GM21737 (cell line): Measurements from ENCODE around the gene ABCG8.

Experiments used
- ATAC-seq: cut with Tn5 transposase; IDR thresholded peaks from one replicate; pipeline ENCODE4 v1.9.1; 2021; ENCODE audit warnings: mild to moderate bottlenecking, moderate library complexity; ENCODE audit not compliant: unreplicated experiment

ABCG8 gene

GRCh38 chr2:43825841-43826240 lies 12.9 kb upstream of the ABCG8 start:
- no peak for ATAC-seq

GRCh38 chr2:43826305-43827250 lies 12.2 kb upstream of the ABCG8 start:
- no peak for ATAC-seq

- no peak for ATAC-seq
These were observed 7.1 kb upstream of the ABCG8 start for GRCh38 chr2:43831543-43832294.

- no peak for ATAC-seq
These were observed 6.3 kb upstream of the ABCG8 start for GRCh38 chr2:43832457-43832856.

- ATAC-seq: no peak
These were observed 1.7 kb upstream of the ABCG8 start for GRCh38 chr2:43837033-43837432.

GRCh38 chr2:43837831-43838559 lies 776 bp upstream of the ABCG8 start:
- ATAC-seq: no peak

GRCh38 chr2:43839776-43840564 lies 1.2 kb downstream of the ABCG8 start:
- ATAC-seq: no peak

GRCh38 chr2:43840965-43841364 lies 2.2 kb downstream of the ABCG8 start:
- ATAC-seq: no peak

GRCh38 chr2:43841949-43842865 lies 3.4 kb downstream of the ABCG8 start:
- ATAC-seq: no peak

GRCh38 chr2:43842866-43843226 lies 4.1 kb downstream of the ABCG8 start:
- no peak for ATAC-seq

- ATAC-seq: no peak
These were observed 6.4 kb downstream of the ABCG8 start for GRCh38 chr2:43845181-43845580.

- no peak for ATAC-seq
These were observed 7.5 kb downstream of the ABCG8 start for GRCh38 chr2:43846140-43846793.

- no peak for ATAC-seq
These were observed 9.4 kb downstream of the ABCG8 start for GRCh38 chr2:43848214-43848613.

- no peak for ATAC-seq
These were observed 12.5 kb downstream of the ABCG8 start for GRCh38 chr2:43851011-43851980.

- no peak for ATAC-seq
These were observed 13.5 kb downstream of the ABCG8 start for GRCh38 chr2:43852196-43852730.

GRCh38 chr2:43853141-43854081 lies 14.6 kb downstream of the ABCG8 start:
- ATAC-seq: no peak
